K562 (cell line): ENCODE results near the gene COL21A1. TPM values are rescaled to one million over a fixed set of nuclear protein-coding genes. Genes with fewer than 3 reads are reported as not detected.

Experiments used
- ATAC-seq: fragments of 200-7000 bp; cut with Tn5 transposase; 3 replicates; pipeline ENCODE4 v1.9.1; 2020; ENCODE audit warnings: moderate library complexity
- BruUV-seq: library from RNA; stranded (reverse); fragments of 400-500 nt; replicated peaks from 2 replicates; lab custom pipeline; 2021; lab: Mats Ljungman, UMichigan
- CTCF ChIA-PET: fragments of 300-600 bp; formaldehyde crosslinking; extraction: SDS; loops from one replicate; lab custom pipeline; 2021; ENCODE audit warnings: low intra/inter-chr PET ratio; lab: Yijun Ruan, JAX
- POLR2A ChIA-PET: fragments of 300-600, 350-650 bp; sonication (Branson Sonifier 250); formaldehyde crosslinking; extraction: SDS; loops from one replicate; lab custom pipeline; 2021; ENCODE audit warnings: antibody characterized with exemption, inconsistent platforms; lab: Yijun Ruan, JAX
- DNase-seq, 4 experiments: peaks; one replicate each; pipeline versions ENCODE4 v3.0.0 to v3.0.0-alpha.2; 2011 to 2018; ENCODE audit warnings: low spot score in 3 of 4, mixed read lengths in 3 of 4; ENCODE audit errors: extremely low read depth in 1 of 4
- FAIRE-seq: peaks from 2 replicates; lab custom pipeline; 2011; peaks lifted over from hg19 to GRCh38; lab: Jason Lieb, UNC
- H2AFZ ChIP-seq: 2 replicates; pipeline ENCODE4 v1.6.0; 2011; ENCODE audit warnings: low read depth, low read length, control low read depth, inconsistent platforms
- H3K27ac ChIP-seq: fragments of 200-600 bp; 3 replicates; pipeline ENCODE4 v1.8.0; 2011; ENCODE audit warnings: low read depth, mild to moderate bottlenecking, control low read depth, inconsistent platforms, low read length, moderate library complexity, mixed read lengths; ENCODE audit errors: extremely low read depth
- H3K27me3 ChIP-seq, 2 experiments: fragments of 300-600 bp in 1 of 2; 2 replicates in 1 of 2; 3 replicates in 1 of 2; pipeline versions ENCODE4 v1.6.0 to v1.8.0; 2011; ENCODE audit warnings: inconsistent platforms in 2 of 2, low read length in 2 of 2, mild to moderate bottlenecking in 1 of 2, mixed read lengths in 1 of 2, moderate library complexity in 1 of 2; ENCODE audit not compliant: control insufficient read depth in 2 of 2, insufficient read depth in 2 of 2
- H3K36me3 ChIP-seq: fragments of 300-600 bp; 3 replicates; pipeline ENCODE4 v1.8.0; 2011; ENCODE audit warnings: mild to moderate bottlenecking, low read length, inconsistent platforms; ENCODE audit not compliant: control insufficient read depth, insufficient read depth
- H3K4me1 ChIP-seq, 2 experiments: fragments of 200-600 bp in 1 of 2; replicated peaks in 1 of 2; 2 replicates in 1 of 2; 3 replicates in 1 of 2; pipeline versions ENCODE4 v1.5.1 to v1.8.0; 2011; ENCODE audit warnings: inconsistent platforms in 2 of 2, low read length in 2 of 2, mild to moderate bottlenecking in 1 of 2, mixed read lengths in 1 of 2, moderate library complexity in 1 of 2; ENCODE audit not compliant: control insufficient read depth in 2 of 2, insufficient read depth in 2 of 2
- H3K4me2 ChIP-seq: 2 replicates; pipeline ENCODE4 v1.6.1; 2011; ENCODE audit warnings: low read length, control low read depth, inconsistent platforms, mixed read lengths; ENCODE audit not compliant: insufficient read depth
- H3K4me3 ChIP-seq: fragments of 200-600 bp; sonication (generic), shearing (Covaris generic); 2 replicates; pipeline ENCODE4 v1.5.1; 2016; ENCODE audit warnings: control low read depth, inconsistent platforms
- H3K79me2 ChIP-seq: fragments of 200-600 bp; 3 replicates; pipeline ENCODE4 v1.8.0; 2011; ENCODE audit warnings: low read length, inconsistent platforms; ENCODE audit not compliant: control insufficient read depth, insufficient read depth
- H3K9ac ChIP-seq, 2 experiments: 2 replicates each; pipeline versions ENCODE4 v1.6.0 to v1.6.1; 2011; ENCODE audit warnings: low read depth in 2 of 2, low read length in 2 of 2, control low read depth in 1 of 2, inconsistent platforms in 1 of 2, mild to moderate bottlenecking in 1 of 2, mixed read lengths in 1 of 2; ENCODE audit not compliant: insufficient read depth in 1 of 2
- H3K9me1 ChIP-seq: one replicate; pipeline ENCODE4 v1.6.0; 2011; ENCODE audit warnings: inconsistent platforms, mild to moderate bottlenecking, low read length, moderate library complexity; ENCODE audit not compliant: control insufficient read depth, insufficient read depth
- H3K9me3 ChIP-seq: replicated peaks from 2 replicates; pipeline ENCODE4 v1.5.1; 2011; ENCODE audit warnings: low read depth, low read length, inconsistent platforms; ENCODE audit not compliant: control insufficient read depth, insufficient read depth
- H4K20me1 ChIP-seq: replicated peaks from 2 replicates; pipeline ENCODE4 v1.6.1; 2011; ENCODE audit warnings: low read length, inconsistent platforms, mixed read lengths; ENCODE audit not compliant: control insufficient read depth, insufficient read depth
- DEAF1 ChIP-seq: fragments of 450-650 bp; formaldehyde crosslinking; IDR thresholded peaks from 2 replicates; pipeline ENCODE4 v1.4.0; 2020; ENCODE audit warnings: mild to moderate bottlenecking, moderate library complexity
- HOXB6 ChIP-seq: fragments of 250-450 bp; sonication (Bioruptor Pico); IDR thresholded peaks from 2 replicates; pipeline ENCODE4 v1.5.1; 2022; ENCODE audit warnings: mild to moderate bottlenecking, borderline replicate concordance
- KLF6 ChIP-seq: fragments of 250-450 bp; sonication (Bioruptor Pico); IDR thresholded peaks from 2 replicates; pipeline ENCODE4 v1.4.0; 2020; ENCODE audit warnings: mild to moderate bottlenecking, moderate library complexity, borderline replicate concordance
- MTA3 ChIP-seq: fragments of 450-650 bp; formaldehyde crosslinking; IDR thresholded peaks from 2 replicates; pipeline ENCODE4 v1.6.1; 2017; ENCODE audit warnings: mild to moderate bottlenecking, borderline replicate concordance
- NFE2L1 ChIP-seq: fragments of 450-650 bp; IDR thresholded peaks from 2 replicates; pipeline ENCODE4 v1.6.1; 2016; ENCODE audit warnings: missing genetic modification characterization, low read depth, mild to moderate bottlenecking, missing compliant biosample characterization, moderate library complexity, borderline replicate concordance
- PHF21A ChIP-seq: fragments of 450-650 bp; IDR thresholded peaks from 2 replicates; pipeline ENCODE4 v1.6.1; 2017; ENCODE audit warnings: low read depth, borderline replicate concordance
- PML ChIP-seq: IDR thresholded peaks from 2 replicates; pipeline ENCODE4 v1.6.1; 2012; ENCODE audit warnings: low read length, inconsistent platforms
- POLR2G ChIP-seq: fragments of 200-400 bp; formaldehyde crosslinking; IDR thresholded peaks from 2 replicates; pipeline ENCODE4 v1.6.1; 2017; ENCODE audit warnings: low read depth, mild to moderate bottlenecking, antibody characterized with exemption, low read length, moderate library complexity
- PTRF ChIP-seq: fragments of 450-650 bp; IDR thresholded peaks from 2 replicates; pipeline ENCODE4 v1.6.1; 2016; ENCODE audit warnings: mild to moderate bottlenecking, missing genetic modification characterization, missing compliant biosample characterization
- SUPT5H ChIP-seq: fragments of 450-650 bp; IDR thresholded peaks from 2 replicates; pipeline ENCODE4 v1.6.1; 2016
- TAF1 ChIP-seq: IDR thresholded peaks from 2 replicates; pipeline ENCODE4 v1.6.1; 2011; ENCODE audit warnings: mild to moderate bottlenecking, low read length, moderate library complexity; ENCODE audit not compliant: insufficient read depth, control insufficient read depth, severe bottlenecking; ENCODE audit errors: extremely low read depth
- TAF7 ChIP-seq: fragments of 450-650 bp; IDR thresholded peaks from 2 replicates; pipeline ENCODE4 v1.6.1; 2016; ENCODE audit warnings: missing genetic modification characterization, missing compliant biosample characterization
- TAF9B ChIP-seq: fragments of 450-650 bp; IDR thresholded peaks from 2 replicates; pipeline ENCODE4 v1.6.1; 2018; ENCODE audit warnings: mild to moderate bottlenecking; ENCODE audit not compliant: partially characterized antibody
- ZNF23 ChIP-seq: fragments of 250-450 bp; sonication (Bioruptor Pico); IDR thresholded peaks from 2 replicates; pipeline ENCODE4 v1.4.0; 2020; ENCODE audit warnings: mild to moderate bottlenecking
- ZNF316 ChIP-seq: fragments of 450-650 bp; IDR thresholded peaks from 2 replicates; pipeline ENCODE4 v1.6.1; 2016
- ZNF518B ChIP-seq: fragments of 250-450 bp; sonication (Bioruptor Pico); IDR thresholded peaks from 2 replicates; pipeline ENCODE4 v1.5.0; 2021; ENCODE audit warnings: mild to moderate bottlenecking, moderate library complexity
- WGBS: fragments of 100-300 bp; shearing (Covaris generic); methylation state at CpG from one replicate; pipeline ENCODE4 v1.1.6; 2016; ENCODE audit warnings: low coverage, mixed read lengths; ENCODE audit not compliant: insufficient coverage; ENCODE audit errors: missing lambda C conversion rate; 5-methylcytosine and 5-hydroxymethylcytosine counted together
- in situ Hi-C: fragments of 300-500 bp; cut with MboI; formaldehyde crosslinking; loops from 4 replicates; pipeline ENCODE4 v1.15.0; 2018; ENCODE audit warnings: inconsistent platforms, mixed read lengths
- intact Hi-C: fragments of 100-400 bp; cut with micrococcal nuclease; formaldehyde crosslinking; loops from 2 replicates; pipeline ENCODE4 v1.14.2; 2022
- polyA plus RNA-seq, 8 experiments: library from polyadenylated mRNA; depleted of rRNA in 4 of 8; stranded (reverse) in 5 of 8; unstranded in 3 of 8; fragments of >200 nt; fragmentation: Nextera tagmentation in 2 of 8; fragmentation: Illumina TruSeq in 1 of 8; extraction: Ambion mirVana in 2 of 8; extraction: Trizol in 1 of 8; gene quantifications; 2 replicates each; pipeline versions ENCODE4 v1.2.1 to v1.2.3, GENCODE V29; 2011 to 2014; ENCODE audit warnings: inconsistent platforms in 1 of 8, missing spikeins in 1 of 8
- total RNA-seq, 7 experiments: library from RNA; depleted of rRNA in 6 of 7; stranded (reverse); fragments of >200 nt in 6 of 7; fragmentation: Illumina TruSeq in 2 of 7; extraction: Trizol in 2 of 7; gene quantifications; 2 replicates each; pipeline versions ENCODE4 v1.2.1 to v1.2.3, GENCODE V29; 2011 to 2021; ENCODE audit warnings: low replicate concordance in 1 of 7
- TF ChIP-seq, protein P1 (sequence below): fragments of 250-450 bp; sonication (Bioruptor Pico); IDR thresholded peaks from 2 replicates; pipeline ENCODE4 v1.6.1; 2021; ENCODE audit warnings: mild to moderate bottlenecking

The COL21A1 gene
- total and polyA plus RNA-seq, 9 of the 15 experiments (the other 6 are each of a cell fraction or from before 2014, with no cell fraction given), result 0.03 to 0.76 (median 0.25) TPM

DNA sequence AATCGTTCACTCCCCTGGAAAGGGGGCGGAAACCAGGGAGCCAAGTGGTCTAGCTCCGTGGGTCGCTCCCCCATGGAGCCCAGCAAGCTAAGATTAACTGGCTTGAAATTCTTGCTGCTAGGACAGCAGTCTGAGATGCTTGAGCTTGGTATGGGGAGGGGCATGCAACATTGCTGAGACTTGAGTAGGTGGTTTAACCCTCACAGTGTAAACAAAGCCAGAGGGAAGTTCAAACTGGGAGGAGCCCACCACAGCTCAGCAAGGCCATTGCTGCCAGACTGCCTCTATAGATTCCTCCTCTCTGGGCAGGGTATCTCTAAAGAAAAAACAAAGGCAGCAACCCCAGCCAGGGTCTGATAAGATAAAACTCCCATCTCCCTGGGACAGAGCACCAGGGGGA lies 43.2 kb downstream of the COL21A1 start:
- ChIA-PET POLR2A (no interaction called here), CTCF (no interaction called here)
- intact Hi-C loops, result no loop called here
- no peaks in the 10 kb centered on the region for H3K27me3 ChIP-seq
- H3K79me2 ChIP-seq, result no peaks in the 10 kb centered on the region
- H3K9me3 ChIP-seq, result no peaks in the 10 kb centered on the region; the same call in 1 of the 2 replicates
- no peak for DNase-seq
- in situ Hi-C loops, result no loop called here
- H2AFZ ChIP-seq, result no peak overlapping the region
- no peaks in the 10 kb centered on the region for H3K4me1 ChIP-seq
- no peaks in the 10 kb centered on the region for H3K36me3 ChIP-seq
- WGBS, result 0% methylated on average over 4 of the region's 4 CpGs
- no peak overlapping the region for H3K4me3 ChIP-seq
- H4K20me1 ChIP-seq, result no peaks in the 10 kb centered on the region
- no peak for ATAC-seq
- BruUV-seq, result no TSS peak
- H3K9ac ChIP-seq, result no peak overlapping the region
- no peaks in the 10 kb centered on the region for H3K9me1 ChIP-seq
- no peak overlapping the region for H3K27ac ChIP-seq
- FAIRE-seq, result no peak
- H3K4me2 ChIP-seq, result no peak overlapping the region
- TF ChIP-seq TAF1 (no peak), KLF6 (CRISPR knock-in tag) (no peak), TAF7 (tag) (no peak), DEAF1 (no peak), SUPT5H (no peak), NFE2L1 (no peak), POLR2G (no peak), ZNF23 (CRISPR knock-in tag) (no peak), PHF21A (no peak), PTRF (tag) (no peak), ZNF518B (CRISPR knock-in tag) (no peak), MTA3 (no peak), TAF9B (no peak), HOXB6 (CRISPR knock-in tag) (no peak), PML (no peak), ZNF316 (no peak)
- TF ChIP-seq, protein P1, sequence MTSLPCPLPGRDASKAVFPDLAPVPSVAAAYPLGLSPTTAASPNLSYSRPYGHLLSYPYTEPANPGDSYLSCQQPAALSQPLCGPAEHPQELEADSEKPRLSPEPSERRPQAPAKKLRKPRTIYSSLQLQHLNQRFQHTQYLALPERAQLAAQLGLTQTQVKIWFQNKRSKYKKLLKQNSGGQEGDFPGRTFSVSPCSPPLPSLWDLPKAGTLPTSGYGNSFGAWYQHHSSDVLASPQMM (CRISPR knock-in tag), result no peak
